Loucy (cell line): ENCODE results near the gene GPC3.

Source experiments
- H2AFZ ChIP-seq: fragments of 200-600 bp; sonication (generic); 2 replicates; pipeline ENCODE4 v1.6.0; 2016; ENCODE audit warnings: antibody characterized with exemption, mild to moderate bottlenecking, low read length, moderate library complexity
- H3F3A ChIP-seq: fragments of 200-600 bp; 2 replicates; pipeline ENCODE4 v1.6.0; 2016; ENCODE audit warnings: antibody characterized with exemption, low read depth, mild to moderate bottlenecking
- H3K27me3 ChIP-seq: fragments of 200-600 bp; sonication (generic); 2 replicates; pipeline ENCODE4 v1.6.1; 2014; ENCODE audit warnings: low read length, mild to moderate bottlenecking; ENCODE audit not compliant: insufficient read depth, poor library complexity, severe bottlenecking
- H3K36me3 ChIP-seq: fragments of 200-600 bp; sonication (generic); 2 replicates; pipeline ENCODE4 v1.6.1; 2016; ENCODE audit warnings: low read length; ENCODE audit not compliant: insufficient read depth
- H3K4me1 ChIP-seq: fragments of 200-600 bp; sonication (generic); 2 replicates; pipeline ENCODE4 v1.5.1; 2014; ENCODE audit warnings: low read length, mild to moderate bottlenecking; ENCODE audit not compliant: insufficient read depth, poor library complexity, severe bottlenecking
- H3K4me2 ChIP-seq: fragments of 200-600 bp; sonication (generic); 2 replicates; pipeline ENCODE4 v1.6.0; 2014; ENCODE audit warnings: antibody characterized with exemption, low read length, low read depth, mild to moderate bottlenecking; ENCODE audit not compliant: poor library complexity, severe bottlenecking
- H3K4me3 ChIP-seq: fragments of 200-600 bp; sonication (generic); 2 replicates; pipeline ENCODE4 v1.5.1; 2014; ENCODE audit warnings: low read length, mild to moderate bottlenecking, mixed read lengths; ENCODE audit not compliant: poor library complexity, severe bottlenecking
- H3K79me2 ChIP-seq: fragments of 200-600 bp; sonication (generic); 2 replicates; pipeline ENCODE4 v1.6.1; 2014; ENCODE audit warnings: low read length; ENCODE audit not compliant: insufficient read depth
- H3K9ac ChIP-seq: fragments of 200-600 bp; sonication (generic); 2 replicates; pipeline ENCODE4 v1.6.0; 2014; ENCODE audit warnings: mild to moderate bottlenecking, low read depth, low read length, moderate library complexity; ENCODE audit not compliant: poor library complexity, severe bottlenecking
- H3K9me2 ChIP-seq: fragments of 200-600 bp; sonication (generic); replicated peaks from 2 replicates; pipeline ENCODE4 v1.6.1; 2016; ENCODE audit warnings: low read depth, low read length, mixed read lengths
- H3K9me3 ChIP-seq: fragments of 200-600 bp; sonication (generic); 2 replicates; pipeline ENCODE4 v1.6.1; 2014; ENCODE audit warnings: mild to moderate bottlenecking, antibody characterized with exemption, low read length, low read depth; ENCODE audit not compliant: insufficient read depth
- H4K20me1 ChIP-seq: fragments of 200-600 bp; sonication (generic); 2 replicates; pipeline ENCODE4 v1.6.0; 2014; ENCODE audit warnings: antibody characterized with exemption, low read length, mild to moderate bottlenecking; ENCODE audit not compliant: insufficient read depth, poor library complexity, severe bottlenecking
- EZH2phosphoT487 ChIP-seq: fragments of 200-600 bp; IDR thresholded peaks from 2 replicates; pipeline ENCODE4 v1.6.1; 2018; ENCODE audit warnings: antibody characterized with exemption, mild to moderate bottlenecking, moderate library complexity, borderline replicate concordance
- TF ChIP-seq, protein P1 (sequence below): fragments of 200-600 bp; sonication (generic); conservative IDR thresholded peaks from 2 replicates; pipeline ENCODE4 v1.5.1; 2014; ENCODE audit warnings: mild to moderate bottlenecking, antibody characterized with exemption, low read length

Gene GPC3

DNA sequence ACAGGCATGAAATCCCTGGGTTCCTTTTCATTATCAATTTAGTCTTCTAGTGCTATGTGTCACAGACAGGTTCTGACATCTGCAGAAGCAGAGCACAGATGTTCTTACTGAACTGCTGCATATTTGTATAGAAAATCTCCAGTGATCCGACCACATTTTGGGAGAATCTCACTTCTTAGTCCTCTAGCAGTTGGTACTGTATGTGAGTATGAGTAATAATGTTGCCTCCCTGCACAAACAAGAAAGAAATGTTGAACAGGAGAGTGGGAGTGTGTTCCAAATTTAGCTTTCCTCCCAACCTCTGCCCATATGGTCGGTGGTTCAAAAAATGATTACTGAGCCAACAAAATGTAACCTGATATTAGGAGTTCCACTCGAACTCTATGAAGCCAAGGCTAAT lies 404.8 kb downstream of the GPC3 start:
- H3F3A ChIP-seq = no peaks in the 10 kb centered on the region

DNA sequence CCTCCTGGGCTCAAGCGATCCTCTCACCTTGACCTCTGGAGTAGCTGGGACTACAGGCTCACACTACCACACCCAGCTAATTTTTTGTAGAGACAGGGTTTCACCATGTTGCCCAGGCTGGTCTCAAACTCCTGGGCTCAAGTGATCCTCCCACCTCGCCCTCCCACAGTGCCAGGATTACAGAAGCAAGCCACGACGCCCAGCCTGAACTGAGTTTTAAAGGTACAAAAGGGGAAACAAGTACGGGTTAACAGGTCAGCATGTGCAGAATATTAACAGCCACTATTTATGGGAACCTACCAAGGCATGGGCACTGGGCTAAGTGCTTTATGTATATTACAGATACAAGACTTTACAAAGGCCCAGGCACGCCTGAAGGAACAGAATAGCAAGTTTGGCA lies 405.8 kb downstream of the GPC3 start:
- no peaks in the 10 kb centered on the region for H3K36me3 ChIP-seq
- H3K27me3 ChIP-seq = no peaks in the 10 kb centered on the region
- TF ChIP-seq, protein P1, sequence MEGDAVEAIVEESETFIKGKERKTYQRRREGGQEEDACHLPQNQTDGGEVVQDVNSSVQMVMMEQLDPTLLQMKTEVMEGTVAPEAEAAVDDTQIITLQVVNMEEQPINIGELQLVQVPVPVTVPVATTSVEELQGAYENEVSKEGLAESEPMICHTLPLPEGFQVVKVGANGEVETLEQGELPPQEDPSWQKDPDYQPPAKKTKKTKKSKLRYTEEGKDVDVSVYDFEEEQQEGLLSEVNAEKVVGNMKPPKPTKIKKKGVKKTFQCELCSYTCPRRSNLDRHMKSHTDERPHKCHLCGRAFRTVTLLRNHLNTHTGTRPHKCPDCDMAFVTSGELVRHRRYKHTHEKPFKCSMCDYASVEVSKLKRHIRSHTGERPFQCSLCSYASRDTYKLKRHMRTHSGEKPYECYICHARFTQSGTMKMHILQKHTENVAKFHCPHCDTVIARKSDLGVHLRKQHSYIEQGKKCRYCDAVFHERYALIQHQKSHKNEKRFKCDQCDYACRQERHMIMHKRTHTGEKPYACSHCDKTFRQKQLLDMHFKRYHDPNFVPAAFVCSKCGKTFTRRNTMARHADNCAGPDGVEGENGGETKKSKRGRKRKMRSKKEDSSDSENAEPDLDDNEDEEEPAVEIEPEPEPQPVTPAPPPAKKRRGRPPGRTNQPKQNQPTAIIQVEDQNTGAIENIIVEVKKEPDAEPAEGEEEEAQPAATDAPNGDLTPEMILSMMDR = no peak
- no peak for TF ChIP-seq EZH2phosphoT487
- H3K4me3 ChIP-seq = no peak overlapping the region
- H3F3A ChIP-seq = no peaks in the 10 kb centered on the region
- no peaks in the 10 kb centered on the region for H3K4me1 ChIP-seq
- H3K9me2 ChIP-seq = no peaks in the 10 kb centered on the region
- no peaks in the 10 kb centered on the region for H3K79me2 ChIP-seq
- no peaks in the 10 kb centered on the region for H4K20me1 ChIP-seq
- no peak overlapping the region for H3K9ac ChIP-seq
- no peak overlapping the region for H3K4me2 ChIP-seq
- no peak overlapping the region for H2AFZ ChIP-seq
- H3K9me3 ChIP-seq = no peaks in the 10 kb centered on the region

More for the DNA sequence above, 404.8 kb downstream of the GPC3 start:
- TF ChIP-seq EZH2phosphoT487 = no peak
- TF ChIP-seq, protein P1 = no peak
- Histone ChIP-seq H3K4me1 (no peaks in the 10 kb centered on the region), H3K79me2 (no peaks in the 10 kb centered on the region), H3K9me2 (no peaks in the 10 kb centered on the region), H3K9ac (no peak overlapping the region), H3K36me3 (no peaks in the 10 kb centered on the region), H3K9me3 (no peaks in the 10 kb centered on the region), H2AFZ (no peak overlapping the region), H3K4me3 (no peak overlapping the region), H4K20me1 (no peaks in the 10 kb centered on the region), H3K4me2 (no peak overlapping the region), H3K27me3 (no peaks in the 10 kb centered on the region)

DNA sequence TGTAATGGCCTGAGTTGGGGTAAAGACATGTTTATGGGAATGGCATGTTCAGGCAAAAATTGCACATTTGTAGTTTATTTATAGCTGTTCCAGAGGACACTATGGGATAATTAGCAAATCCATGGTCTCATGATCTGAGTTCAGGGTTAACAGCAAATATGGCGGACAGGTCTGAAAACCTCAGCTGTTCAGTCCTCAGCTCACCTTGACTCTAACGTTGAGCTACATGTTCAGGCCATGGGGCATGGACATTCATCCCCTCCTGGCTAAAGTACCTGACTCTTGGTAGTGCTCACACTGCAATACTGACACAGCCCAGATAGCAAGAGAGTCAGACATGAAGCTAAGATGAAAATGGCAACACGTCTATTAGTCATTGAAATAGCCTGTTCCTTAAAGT lies 408.5 kb downstream of the GPC3 start:
- H3K4me3 ChIP-seq = no peak overlapping the region
- H4K20me1 ChIP-seq = no peaks in the 10 kb centered on the region
- no peaks in the 10 kb centered on the region for H3K27me3 ChIP-seq
- TF ChIP-seq, protein P1 = no peak
- TF ChIP-seq EZH2phosphoT487 = no peak
- no peaks in the 10 kb centered on the region for H3K9me3 ChIP-seq
- H3K4me2 ChIP-seq = no peak overlapping the region
- H3K9ac ChIP-seq = no peak overlapping the region
- H3K4me1 ChIP-seq = no peaks in the 10 kb centered on the region
- H2AFZ ChIP-seq = no peak overlapping the region
- H3K9me2 ChIP-seq = no peaks in the 10 kb centered on the region
- H3F3A ChIP-seq = no peaks in the 10 kb centered on the region
- H3K36me3 ChIP-seq = no peaks in the 10 kb centered on the region
- no peaks in the 10 kb centered on the region for H3K79me2 ChIP-seq
